Esophagus squamous epithelium (tissue), 4 donors: Measurements from ENCODE around the gene SLC30A7.

Experiments used
- CTCF ChIP-seq, 6 experiments: fragments of 450-650 bp in 4 of 6; fragments of 200-600 bp in 2 of 6; sonication (generic) in 2 of 6; IDR thresholded peaks; one replicate each; pipeline ENCODE4 v1.5.1; 2016 to 2019; ENCODE audit warnings: antibody characterized with exemption in 6 of 6, mild to moderate bottlenecking in 4 of 6, moderate library complexity in 4 of 6
- POLR2A ChIP-seq, 4 donors: fragments of 450-650 bp; IDR thresholded peaks; one replicate each; pipeline ENCODE4 v1.6.1; 2017; ENCODE audit warnings: antibody characterized with exemption in 4 of 4, mild to moderate bottlenecking in 4 of 4, moderate library complexity in 3 of 4

DNA sequence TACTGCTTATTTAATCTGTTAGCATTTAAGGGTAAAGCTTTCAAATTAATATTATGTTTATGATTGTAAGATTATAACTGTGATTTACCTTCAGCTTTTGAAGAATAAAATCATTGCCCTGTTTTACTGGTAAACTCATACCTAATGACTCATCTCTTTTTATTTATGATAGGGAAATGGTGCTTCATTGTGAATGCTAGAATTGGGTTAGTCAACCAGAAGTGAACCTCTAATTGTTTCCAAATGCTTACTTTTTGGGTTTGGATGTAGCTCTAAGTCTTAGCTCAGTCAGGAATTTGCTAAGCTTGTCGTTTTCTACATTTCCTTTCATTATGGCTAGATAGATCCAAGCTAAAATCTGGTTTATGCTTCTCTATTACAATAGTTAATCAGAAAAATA is 59.4 kb downstream of the SLC30A7 start:
- no peak for TF ChIP-seq CTCF (IDR thresholded peaks at IDR 0.05)
- no peak for TF ChIP-seq POLR2A (IDR thresholded peaks at IDR 0.05)
